Lower leg skin (tissue), 4 donors: ENCODE results near the gene TRMT1. TPM values are rescaled to one million over a fixed set of nuclear protein-coding genes. Genes with fewer than 3 reads are reported as not detected.

ENCODE experiments used
- DNase-seq, 2 donors: peaks; one replicate each; pipeline ENCODE4 v3.0.0-alpha.2; 2019; ENCODE audit warnings: low spot score in 2 of 2
- H3K4me3 ChIP-seq: fragments of 200-600 bp; sonication (generic); 2 replicates; pipeline ENCODE4 v1.5.1; 2017; ENCODE audit warnings: mild to moderate bottlenecking, low read depth; ENCODE audit not compliant: poor library complexity, severe bottlenecking
- CTCF ChIP-seq, 3 donors: fragments of 450-650 bp; IDR thresholded peaks; one replicate each; pipeline ENCODE4 v1.5.1; 2016; ENCODE audit warnings: antibody characterized with exemption in 3 of 3, mild to moderate bottlenecking in 3 of 3, moderate library complexity in 2 of 3
- POLR2A ChIP-seq, 2 donors: fragments of 450-650 bp; IDR thresholded peaks; one replicate each; pipeline ENCODE4 v1.6.1; 2016 to 2017; ENCODE audit warnings: antibody characterized with exemption in 2 of 2, mild to moderate bottlenecking in 1 of 2, moderate library complexity in 1 of 2
- WGBS, 2 donors: methylation state at CpG; one replicate each; pipeline ENCODE4 v1.1.5; 2018; 5-methylcytosine and 5-hydroxymethylcytosine counted together
- intact Hi-C: fragments of 100-400 bp; cut with DNase I; formaldehyde crosslinking; loops from one replicate; pipeline ENCODE4 v1.15.0; 2023; ENCODE audit warnings: low total_unique reads
- total RNA-seq, 4 donors: library from RNA; depleted of rRNA; stranded (reverse); fragments of >200 nt; gene quantifications; one replicate each; pipeline ENCODE4 v1.1.0, GENCODE V29; 2016

The TRMT1 gene
- total RNA-seq, 4 donors from 2014 or later = 17.7 to 60.4 (median 32.7) TPM

GRCh38 chr19:13099073-13099999, 17.2 kb downstream of the TRMT1 start:
- DNase-seq = no peak
- peak overlapping the region; percentile 17 for H3K4me3 ChIP-seq
- WGBS, 2 donors = 22 to 29% methylated on average over 28 to 41 of the region's 77 CpGs
- no peak for TF ChIP-seq POLR2A (IDR thresholded peaks at IDR 0.05)
- TF ChIP-seq CTCF (IDR thresholded peaks at IDR 0.05) = no peak
- intact Hi-C loops = loop anchor here (5.0 kb wide), 1 partner anchor 122 kb away; no protein-coding TSS in a partner anchor

GRCh38 chr19:13098277-13099072, 18.1 kb downstream of the TRMT1 start:
- DNase-seq = no peak
- H3K4me3 ChIP-seq = peak overlapping the region; percentile 17
- WGBS, 2 donors = 7 to 12% methylated on average over 44 to 51 of the region's 58 CpGs
- intact Hi-C loops = loop anchor here (5.0 kb wide), 1 partner anchor 121 kb away; no protein-coding TSS in a partner anchor
- TF ChIP-seq POLR2A (IDR thresholded peaks at IDR 0.05) = no peak
- no peak for TF ChIP-seq CTCF (IDR thresholded peaks at IDR 0.05)

GRCh38 chr19:13097463-13098258, 18.9 kb downstream of the TRMT1 start:
- 10 to 11% methylated on average over 44 to 69 of the region's 69 CpGs for WGBS, 2 donors
- TF ChIP-seq POLR2A (IDR thresholded peaks at IDR 0.05) (no peak), CTCF (IDR thresholded peaks at IDR 0.05) (no peak)
- intact Hi-C loops = loop anchor here (5.0 kb wide), 1 partner anchor 120 kb away; no protein-coding TSS in a partner anchor
- no peak overlapping the region for H3K4me3 ChIP-seq
- DNase-seq = no peak

GRCh38 chr19:13097033-13097462, 19.5 kb downstream of the TRMT1 start:
- 40 to 44% methylated on average over 20 of the region's 20 CpGs for WGBS, 2 donors
- no peak overlapping the region for H3K4me3 ChIP-seq
- intact Hi-C loops = loop anchor here (5.0 kb wide), 1 partner anchor 120 kb away; no protein-coding TSS in a partner anchor
- no peak for TF ChIP-seq CTCF (IDR thresholded peaks at IDR 0.05)
- TF ChIP-seq POLR2A (IDR thresholded peaks at IDR 0.05) = no peak
- no peak for DNase-seq
